ENCODE data around the gene ACSM6. TPM values are rescaled to one million over a fixed set of nuclear protein-coding genes. Genes with fewer than 3 reads are reported as not detected.

Gene ACSM6
- total and polyA plus RNA-seq, 2 of the 8 experiments (the other 6 are each of a cell fraction or from before 2014, with no cell fraction given): 0.33 TPM; not detected in 1

DNA sequence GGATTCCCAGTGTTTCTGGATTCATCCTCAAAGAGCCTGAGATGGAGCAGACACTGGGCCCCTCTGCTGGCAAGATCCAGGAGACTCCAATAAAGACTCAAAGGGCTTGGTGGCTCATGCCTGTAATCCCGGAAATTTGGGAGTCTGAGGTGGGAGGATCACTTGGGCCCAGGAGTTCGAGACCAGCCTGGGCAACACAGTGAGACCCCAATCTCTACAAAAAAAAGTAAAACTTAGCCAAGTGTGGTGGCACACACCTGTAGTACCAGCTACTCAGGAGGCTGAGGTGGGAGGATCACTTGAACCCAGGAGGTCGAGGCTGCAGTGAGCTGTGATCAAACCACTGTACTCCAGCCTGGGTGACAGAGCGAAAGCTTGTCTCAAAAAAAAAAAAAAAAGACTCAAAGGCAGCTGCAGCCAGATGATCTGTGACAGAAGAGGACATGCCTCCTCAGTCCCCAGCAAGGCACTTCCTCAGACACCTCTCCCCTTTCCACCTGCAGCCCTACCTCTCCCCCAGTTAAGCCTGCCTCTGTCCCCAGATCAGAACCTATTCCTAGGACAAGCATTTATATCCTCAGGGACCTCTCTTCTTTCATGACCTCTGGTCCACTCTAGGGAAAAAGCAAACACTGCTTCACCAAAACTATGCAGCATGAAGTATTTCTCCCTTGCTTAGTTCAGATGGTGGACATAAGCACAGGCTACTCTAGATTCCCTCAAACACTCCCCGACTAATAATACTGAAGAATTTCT, 68.9 kb downstream of the ACSM6 start:
- Histone ChIP-seq H3K56ac (replicated peaks; ENCODE audit: insufficient read length, low read depth, low read length) (no peak overlapping the region), H3K18ac (ENCODE audit: extremely low read depth, low read length) (no peak overlapping the region; the same call in 1 of the 2 replicates), H3K4me3 (ENCODE audit: extremely low read depth in 1 of 4, insufficient read depth in 2 of 4, low read depth in 3 of 4, low read length in 4 of 4) (no peak overlapping the region), H4K5ac (ENCODE audit: insufficient read length, low read depth, low read length) (no peak overlapping the region), H3K27ac (ENCODE audit: low read depth, low read length) (no peak overlapping the region), H3K4me2 (ENCODE audit: insufficient read depth in 1 of 2, low read depth in 2 of 2, low read length in 2 of 2) (no peak overlapping the region), H3K23ac (ENCODE audit: insufficient read length) (no peak overlapping the region), H3K27me3 (replicated peaks in 1 of 4; ENCODE audit: control insufficient read depth in 3 of 4, extremely low read depth in 1 of 4, insufficient read depth in 3 of 4, low read length in 3 of 4) (no peaks in the 10 kb centered on the region), H3K9me3 (ENCODE audit: insufficient read depth in 2 of 2, low read depth in 1 of 2, low read length in 1 of 2) (no peaks in the 10 kb centered on the region), H4K20me1 (replicated peaks in 1 of 2; ENCODE audit: control insufficient read depth in 1 of 2, insufficient read depth in 2 of 2, low read length in 2 of 2) (no peaks in the 10 kb centered on the region), H3K36me3 (ENCODE audit: control insufficient read depth in 2 of 4, insufficient read depth in 4 of 4, low read length in 3 of 4) (peaks cover 8 to 81% (median 29%) of the 10 kb centered on the region in 4 experiments), H2BK5ac (ENCODE audit: low read depth, low read length) (peak overlapping the region; percentile 37; the same call in 1 of the 2 replicates), H3K9ac (replicated peaks in 1 of 4; ENCODE audit: extremely low read depth in 1 of 4, low read depth in 3 of 4, low read length in 3 of 4) (no peak overlapping the region), H2AK5ac (ENCODE audit: low read depth, low read length) (peak overlapping the region; percentile 91; the same call in 1 of the 2 replicates), H3K23me2 (ENCODE audit: low read depth, low read length) (no peaks in the 10 kb centered on the region), H2BK120ac (replicated peaks; ENCODE audit: low read depth, low read length) (no peak overlapping the region), H3K79me2 (ENCODE audit: control insufficient read depth in 1 of 2, insufficient read depth in 2 of 2, low read length in 2 of 2) (peaks cover 0 to 5% of the 10 kb centered on the region in 2 experiments; a peak in 1 of 4 replicates), H3K14ac (ENCODE audit: insufficient read length) (no peak overlapping the region), H2BK20ac (ENCODE audit: low read length) (peak overlapping the region; percentile 21; the same call in 1 of the 2 replicates), H4K8ac (ENCODE audit: extremely low read depth, insufficient read depth, low read length) (no peak overlapping the region), H4K91ac (replicated peaks; ENCODE audit: insufficient read length, low read length) (peak overlapping the region; percentile 61), H2BK15ac (ENCODE audit: low read length) (peak overlapping the region; percentile 73), H3K79me1 (ENCODE audit: low read depth, low read length) (peaks cover 2% of the 10 kb centered on the region; the same call in 1 of the 2 replicates), H3K4me1 (replicated peaks in 1 of 4; ENCODE audit: control insufficient read depth in 3 of 4, insufficient read depth in 4 of 4, low read length in 3 of 4) (peaks cover 5 to 28% (median 15%) of the 10 kb centered on the region in 4 experiments), H2AFZ (ENCODE audit: low read length) (no peak overlapping the region), H3K4ac (replicated peaks; ENCODE audit: insufficient read length, low read depth, low read length) (no peak overlapping the region), H2BK12ac (ENCODE audit: low read depth, low read length) (0 out of 2 replicates have a peak overlapping the region, but pooled peaks have one; percentile 10)
- DNase-seq (ENCODE audit: low read depth in 1 of 2, low spot score in 2 of 2) (peak in 1 of 2 experiments; percentile 27), FAIRE-seq (no peak)
- ChIA-PET POLR2A (ENCODE audit: partially characterized antibody) (interaction anchor here (1.8 kb wide), 1 partner anchor 32 kb away, joined by 5 read pairs; no protein-coding TSS in a partner anchor), CTCF (ENCODE audit: partially characterized antibody) (interaction anchor here (0.6 to 7.3 kb wide), 3 partner anchors 16 to 99 kb away, joined by 3 to 52 read pairs (median 6); no protein-coding TSS in a partner anchor)
- 78% methylated on average over 5 of the region's 5 CpGs; no CpG with 5 or more reads in 1 of the 2 experiments for WGBS, 2 experiments (ENCODE audit: extremely low coverage in 1 of 2, insufficient coverage in 1 of 2, insufficient read length in 1 of 2, insufficient replicate concordance in 2 of 2, low coverage in 1 of 2, low lambda C conversion rate in 2 of 2, missing lambda C conversion rate in 1 of 2)
- TF ChIP-seq NANOG (IDR thresholded peaks at IDR 0.05; ENCODE audit: insufficient read depth, low read depth, low read length, poor library complexity, severe bottlenecking) (no peak), BRCA1 (IDR thresholded peaks at IDR 0.05; ENCODE audit: low read depth, low read length) (no peak), EP300 (IDR thresholded peaks at IDR 0.05; ENCODE audit: borderline replicate concordance in 1 of 2, low read depth in 2 of 2, low read length in 2 of 2) (no peak), HDAC6 (IDR thresholded peaks at IDR 0.05; ENCODE audit: low read depth, low read length) (no peak), BACH1 (IDR thresholded peaks at IDR 0.05; ENCODE audit: low read length) (no peak), CBX5 (IDR thresholded peaks at IDR 0.05; ENCODE audit: low read depth, low read length) (no peak)
- TF ChIP-seq, protein P1, sequence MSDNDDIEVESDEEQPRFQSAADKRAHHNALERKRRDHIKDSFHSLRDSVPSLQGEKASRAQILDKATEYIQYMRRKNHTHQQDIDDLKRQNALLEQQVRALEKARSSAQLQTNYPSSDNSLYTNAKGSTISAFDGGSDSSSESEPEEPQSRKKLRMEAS (IDR thresholded peaks at IDR 0.05): no peak
- TF ChIP-seq, protein P2, sequence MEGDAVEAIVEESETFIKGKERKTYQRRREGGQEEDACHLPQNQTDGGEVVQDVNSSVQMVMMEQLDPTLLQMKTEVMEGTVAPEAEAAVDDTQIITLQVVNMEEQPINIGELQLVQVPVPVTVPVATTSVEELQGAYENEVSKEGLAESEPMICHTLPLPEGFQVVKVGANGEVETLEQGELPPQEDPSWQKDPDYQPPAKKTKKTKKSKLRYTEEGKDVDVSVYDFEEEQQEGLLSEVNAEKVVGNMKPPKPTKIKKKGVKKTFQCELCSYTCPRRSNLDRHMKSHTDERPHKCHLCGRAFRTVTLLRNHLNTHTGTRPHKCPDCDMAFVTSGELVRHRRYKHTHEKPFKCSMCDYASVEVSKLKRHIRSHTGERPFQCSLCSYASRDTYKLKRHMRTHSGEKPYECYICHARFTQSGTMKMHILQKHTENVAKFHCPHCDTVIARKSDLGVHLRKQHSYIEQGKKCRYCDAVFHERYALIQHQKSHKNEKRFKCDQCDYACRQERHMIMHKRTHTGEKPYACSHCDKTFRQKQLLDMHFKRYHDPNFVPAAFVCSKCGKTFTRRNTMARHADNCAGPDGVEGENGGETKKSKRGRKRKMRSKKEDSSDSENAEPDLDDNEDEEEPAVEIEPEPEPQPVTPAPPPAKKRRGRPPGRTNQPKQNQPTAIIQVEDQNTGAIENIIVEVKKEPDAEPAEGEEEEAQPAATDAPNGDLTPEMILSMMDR (IDR thresholded peaks at IDR 0.05; ENCODE audit: control extremely low read depth in 1 of 3, insufficient read depth in 1 of 3, low read depth in 1 of 3, low read length in 3 of 3): no peak

Measured in H1 (cell line).